BE2C (cell line): ENCODE results near the gene GUSB. TPM values are rescaled to one million over a fixed set of nuclear protein-coding genes. Genes with fewer than 3 reads are reported as not detected.
"Not testable (repeated sequence)": the region's sequence is repeated elsewhere in the genome, so short reads cannot be mapped to it uniquely, and the experiment has no call there.

ENCODE experiments used
- DNase-seq: peaks from one replicate; pipeline ENCODE4 v3.0.0-alpha.2; 2020
- H3K27me3 ChIP-seq: fragments of 250-450 bp; sonication (Bioruptor Pico); 2 replicates; pipeline ENCODE4 v1.5.1; 2020; ENCODE audit warnings: mild to moderate bottlenecking
- H3K36me3 ChIP-seq: fragments of 250-450 bp; sonication (Bioruptor Pico); 2 replicates; pipeline ENCODE4 v1.5.1; 2020; ENCODE audit warnings: mild to moderate bottlenecking
- H3K4me1 ChIP-seq: fragments of 250-450 bp; sonication (Bioruptor Pico); 2 replicates; pipeline ENCODE4 v1.5.1; 2020
- H3K4me3 ChIP-seq: 2 replicates; pipeline ENCODE4 v1.5.1; 2011; ENCODE audit warnings: low read depth, low read length
- H3K9me3 ChIP-seq: fragments of 250-450 bp; sonication (Bioruptor Pico); 2 replicates; pipeline ENCODE4 v1.5.1; 2020
- CTCF ChIP-seq: IDR thresholded peaks from 2 replicates; pipeline ENCODE4 v1.5.1; 2012; ENCODE audit warnings: mild to moderate bottlenecking, low read depth, low read length
- polyA plus RNA-seq: library from polyadenylated mRNA; unstranded; fragments of >200 nt; gene quantifications from one replicate; pipeline ENCODE4 v1.2.1, GENCODE V29; 2012; ENCODE audit warnings: low read depth, missing spikeins; ENCODE audit not compliant: insufficient read length, insufficient read depth

Gene GUSB
- polyA plus RNA-seq, result 106 TPM

- TF ChIP-seq CTCF, result no peak
- DNase-seq, result peak; percentile 94
- Histone ChIP-seq H3K27me3 (no peaks in the 10 kb centered on the region), H3K9me3 (no peaks in the 10 kb centered on the region), H3K4me1 (peaks cover 2% of the 10 kb centered on the region; the same call in 1 of the 2 replicates), H3K36me3 (peaks cover 23% of the 10 kb centered on the region), H3K4me3 (peak within 1 kb of the TSS; percentile 78)
These were observed at the start of gene GUSB for GRCh38 chr7:65981965-65982792. TSS of gene GUSB (minus strand) at chr7:65982213. CDS start at chr7:65982183, 30 bp downstream.

GRCh38 chr7:66028342-66028741 lies 46.3 kb upstream of the GUSB start:
- not testable (repeated sequence) for DNase-seq, H3K36me3 ChIP-seq, H3K9me3 ChIP-seq, H3K4me3 ChIP-seq, H3K27me3 ChIP-seq, H3K4me1 ChIP-seq

DNA sequence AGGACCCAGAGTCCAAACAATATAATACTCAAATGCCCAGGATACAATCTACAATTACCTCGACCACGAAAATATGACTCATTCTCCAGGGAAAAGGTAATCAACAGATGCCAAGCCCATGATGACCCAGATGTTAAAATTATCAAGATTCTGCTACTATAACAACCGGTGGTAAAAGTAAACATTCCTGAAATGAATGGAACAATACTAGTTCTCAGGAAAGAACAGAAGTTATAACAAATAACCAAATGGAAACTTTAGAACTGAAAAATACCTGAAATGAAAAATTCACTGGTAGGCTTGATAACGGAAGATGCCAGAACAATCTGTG lies 34.1 kb upstream of the GUSB start:
- Histone ChIP-seq H3K9me3 (no peaks in the 10 kb centered on the region), H3K36me3 (no peaks in the 10 kb centered on the region), H3K4me3 (peak overlapping the region; percentile 0; the same call in 1 of the 2 replicates), H3K4me1 (peaks cover 14% of the 10 kb centered on the region), H3K27me3 (no peaks in the 10 kb centered on the region)
- TF ChIP-seq CTCF, result no peak
- DNase-seq, result no peak

GRCh38 chr7:66015440-66016130 lies 33.6 kb upstream of the GUSB start:
- DNase-seq, result peak; percentile 20
- H3K9me3 ChIP-seq, result no peaks in the 10 kb centered on the region
- no peak for TF ChIP-seq CTCF

DNA sequence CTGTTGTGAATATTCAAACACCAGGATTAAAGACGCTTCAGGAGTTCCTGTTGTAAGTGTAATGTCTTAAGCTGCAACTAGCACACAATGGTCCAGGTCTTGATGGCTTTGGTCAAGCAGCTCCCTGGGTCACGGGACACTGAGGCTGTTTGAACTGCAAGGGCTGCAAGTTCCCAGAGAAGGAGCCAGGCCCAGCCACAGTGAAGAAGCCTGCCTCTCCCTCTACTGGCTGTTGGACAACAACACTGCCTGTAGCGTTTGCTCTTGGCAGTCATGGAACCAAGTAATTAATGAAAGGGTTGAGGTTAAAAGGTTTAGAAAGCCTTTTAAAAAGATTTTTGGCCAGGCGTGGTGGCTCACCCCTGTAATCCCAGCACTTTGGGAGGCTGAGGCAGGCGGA lies 31.9 kb upstream of the GUSB start:
- Histone ChIP-seq H3K9me3 (no peaks in the 10 kb centered on the region), H3K4me3 (no peak overlapping the region), H3K36me3 (no peaks in the 10 kb centered on the region), H3K4me1 (peaks cover 14% of the 10 kb centered on the region), H3K27me3 (no peaks in the 10 kb centered on the region)
- peak; percentile 63 for TF ChIP-seq CTCF
- peak; percentile 54 for DNase-seq

More at GRCh38 chr7:66015440-66016130, 33.6 kb upstream of the GUSB start:
- Histone ChIP-seq H3K4me3 (peak overlapping the region; percentile 0; the same call in 1 of the 2 replicates), H3K4me1 (peaks cover 14% of the 10 kb centered on the region), H3K27me3 (no peaks in the 10 kb centered on the region), H3K36me3 (no peaks in the 10 kb centered on the region)

DNA sequence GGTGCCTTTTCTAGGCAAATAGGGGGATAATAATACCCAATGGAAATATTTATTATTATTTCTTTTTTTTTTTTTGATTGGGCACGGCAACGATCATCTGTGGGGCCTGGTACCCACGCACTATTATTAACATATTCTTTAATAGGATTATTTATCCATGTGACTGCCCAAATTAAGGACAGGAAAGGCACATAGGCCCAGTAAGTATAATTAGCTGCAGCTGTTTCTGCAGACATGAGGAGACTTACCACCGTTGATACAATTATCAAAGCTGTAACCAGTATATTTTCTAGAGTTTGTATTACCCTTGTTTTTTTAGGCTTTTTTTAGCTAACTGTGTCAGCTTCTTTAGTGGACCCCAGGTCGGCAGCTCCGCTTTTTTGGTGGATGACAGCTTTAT lies 25.2 kb upstream of the GUSB start:
- DNase-seq, result no peak
- H3K4me1 ChIP-seq, result peaks cover 16% of the 10 kb centered on the region
- H3K9me3 ChIP-seq, result no peaks in the 10 kb centered on the region
- no peak for TF ChIP-seq CTCF
- no peaks in the 10 kb centered on the region for H3K36me3 ChIP-seq
- no peak overlapping the region for H3K4me3 ChIP-seq
- H3K27me3 ChIP-seq, result no peaks in the 10 kb centered on the region

GRCh38 chr7:66005115-66005671 lies 23.2 kb upstream of the GUSB start:
- peaks cover 19% of the 10 kb centered on the region for H3K4me1 ChIP-seq
- DNase-seq, H3K27me3 ChIP-seq, H3K9me3 ChIP-seq, H3K36me3 ChIP-seq, H3K4me3 ChIP-seq: not testable (repeated sequence)

DNA sequence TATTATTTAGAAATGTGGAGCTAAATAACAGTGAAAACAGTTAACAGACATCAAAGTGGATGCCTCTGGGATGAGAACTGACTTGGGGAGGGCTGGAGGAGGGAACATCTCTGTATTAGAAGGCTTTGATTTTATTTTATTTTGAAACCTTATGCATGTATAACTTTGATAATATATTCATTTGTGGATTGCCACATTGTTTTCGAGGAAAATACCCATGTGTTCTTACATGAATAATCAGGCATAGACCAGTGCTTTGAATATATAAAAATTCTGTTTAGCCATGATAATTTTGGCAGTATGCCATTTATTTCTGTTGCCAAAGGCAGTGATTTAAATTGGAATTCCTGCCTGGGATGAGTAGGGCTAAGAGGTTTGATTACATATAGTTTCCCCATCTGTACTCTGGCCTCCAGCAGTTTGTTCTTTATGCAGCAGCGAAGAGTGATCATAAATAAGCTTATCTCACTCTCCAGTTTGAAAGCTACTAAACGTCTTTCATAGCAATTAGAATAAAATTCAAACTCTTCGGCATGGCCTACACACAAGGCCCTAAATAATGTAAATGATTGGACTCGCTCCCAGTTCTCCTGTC lies 18.9 kb upstream of the GUSB start:
- not testable (repeated sequence) for H3K9me3 ChIP-seq, DNase-seq, H3K4me3 ChIP-seq, H3K27me3 ChIP-seq, H3K36me3 ChIP-seq, H3K4me1 ChIP-seq

DNA sequence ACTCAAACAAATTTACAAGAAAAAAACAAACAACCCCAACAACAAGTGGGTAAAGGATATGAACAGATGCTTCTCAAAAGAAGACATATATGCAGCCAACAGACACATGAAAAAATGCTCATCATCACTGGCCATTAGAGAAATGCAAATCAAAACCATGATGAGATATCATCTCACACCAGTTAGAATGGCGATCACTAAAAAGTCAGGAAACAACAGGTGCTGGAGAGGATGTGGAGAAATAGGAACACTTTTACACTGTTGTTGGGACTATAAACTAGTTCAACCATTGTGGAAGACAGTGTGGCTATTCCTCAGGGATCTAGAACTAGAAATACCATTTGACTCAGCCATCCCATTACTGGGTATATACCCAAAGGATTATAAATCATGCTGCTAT lies 13.0 kb upstream of the GUSB start:
- H3K9me3 ChIP-seq, DNase-seq, H3K4me3 ChIP-seq, H3K36me3 ChIP-seq, H3K4me1 ChIP-seq, H3K27me3 ChIP-seq: not testable (repeated sequence)
